ENCODE results near the gene USP36. TPM values are rescaled to one million over a fixed set of nuclear protein-coding genes. Genes with fewer than 3 reads are reported as not detected.
"Not testable (repeated sequence)": the region's sequence is repeated elsewhere in the genome, so short reads cannot be mapped to it uniquely, and the experiment has no call there.

Gene USP36
- total RNA-seq, 1 experiment from 2014 or later: 103 TPM

DNA sequence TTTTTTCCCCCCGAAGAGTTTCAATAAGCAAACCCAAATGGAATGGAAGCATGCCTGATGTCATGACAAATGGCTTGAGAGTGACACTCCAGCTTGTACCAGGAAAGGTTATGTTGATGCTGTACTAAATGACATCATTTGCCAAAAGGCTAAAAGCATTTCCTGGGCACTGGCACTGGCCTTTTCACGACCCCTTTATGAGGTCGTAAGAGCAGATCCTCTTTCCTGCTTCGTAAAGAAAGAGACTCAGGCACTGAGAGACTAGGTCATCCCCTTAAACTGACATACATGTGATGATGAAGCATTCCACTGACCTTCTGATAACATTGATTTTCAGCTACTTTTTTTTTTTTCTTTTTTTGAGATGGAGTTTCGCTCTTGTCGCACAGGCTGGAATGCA, 31.9 kb upstream of the USP36 start:
- H3K27me3 Mint-ChIP-seq (ENCODE audit: insufficient read depth, unreplicated experiment): no peaks in the 10 kb centered on the region
- no peak for DNase-seq
- ChIA-PET POLR2A (no interaction called here), CTCF (interaction anchor here (0.7 kb wide), 1 partner anchor 99 kb away, joined by 3 read pairs; no protein-coding TSS in a partner anchor)
- H3K4me1 ChIP-seq: no peaks in the 10 kb centered on the region
- H3K36me3 ChIP-seq (ENCODE audit: control insufficient read depth, insufficient read depth, low read length): peaks cover 1% of the 10 kb centered on the region
- no peak overlapping the region for H3K4me3 ChIP-seq (ENCODE audit: low read depth, low read length)
- peaks cover 30% of the 10 kb centered on the region for H3K36me3 Mint-ChIP-seq (ENCODE audit: insufficient read depth, unreplicated experiment)
- no peaks in the 10 kb centered on the region for H3K9me3 Mint-ChIP-seq (ENCODE audit: unreplicated experiment)
- peaks cover 6% of the 10 kb centered on the region for H3K4me1 Mint-ChIP-seq (ENCODE audit: low read depth, unreplicated experiment)
- H3K9me3 ChIP-seq: no peaks in the 10 kb centered on the region
- H3K4me3 Mint-ChIP-seq (ENCODE audit: unreplicated experiment): no peak overlapping the region
- no peaks in the 10 kb centered on the region for H3K27me3 ChIP-seq (replicated peaks; ENCODE audit: control insufficient read depth, insufficient read depth, low read length)
- TF ChIP-seq, protein P1, sequence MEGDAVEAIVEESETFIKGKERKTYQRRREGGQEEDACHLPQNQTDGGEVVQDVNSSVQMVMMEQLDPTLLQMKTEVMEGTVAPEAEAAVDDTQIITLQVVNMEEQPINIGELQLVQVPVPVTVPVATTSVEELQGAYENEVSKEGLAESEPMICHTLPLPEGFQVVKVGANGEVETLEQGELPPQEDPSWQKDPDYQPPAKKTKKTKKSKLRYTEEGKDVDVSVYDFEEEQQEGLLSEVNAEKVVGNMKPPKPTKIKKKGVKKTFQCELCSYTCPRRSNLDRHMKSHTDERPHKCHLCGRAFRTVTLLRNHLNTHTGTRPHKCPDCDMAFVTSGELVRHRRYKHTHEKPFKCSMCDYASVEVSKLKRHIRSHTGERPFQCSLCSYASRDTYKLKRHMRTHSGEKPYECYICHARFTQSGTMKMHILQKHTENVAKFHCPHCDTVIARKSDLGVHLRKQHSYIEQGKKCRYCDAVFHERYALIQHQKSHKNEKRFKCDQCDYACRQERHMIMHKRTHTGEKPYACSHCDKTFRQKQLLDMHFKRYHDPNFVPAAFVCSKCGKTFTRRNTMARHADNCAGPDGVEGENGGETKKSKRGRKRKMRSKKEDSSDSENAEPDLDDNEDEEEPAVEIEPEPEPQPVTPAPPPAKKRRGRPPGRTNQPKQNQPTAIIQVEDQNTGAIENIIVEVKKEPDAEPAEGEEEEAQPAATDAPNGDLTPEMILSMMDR (IDR thresholded peaks at IDR 0.05; ENCODE audit: insufficient read depth in 1 of 2, low read depth in 1 of 2, low read length in 1 of 2, severe bottlenecking in 1 of 2, unreplicated experiment in 1 of 2): no peak
- intact Hi-C loops (cut with micrococcal nuclease; ENCODE audit: unreplicated experiment): no loop called here
- no peak overlapping the region for H3K27ac Mint-ChIP-seq (ENCODE audit: unreplicated experiment)
- BruUV-seq (replicated peaks): no TSS peak

DNA sequence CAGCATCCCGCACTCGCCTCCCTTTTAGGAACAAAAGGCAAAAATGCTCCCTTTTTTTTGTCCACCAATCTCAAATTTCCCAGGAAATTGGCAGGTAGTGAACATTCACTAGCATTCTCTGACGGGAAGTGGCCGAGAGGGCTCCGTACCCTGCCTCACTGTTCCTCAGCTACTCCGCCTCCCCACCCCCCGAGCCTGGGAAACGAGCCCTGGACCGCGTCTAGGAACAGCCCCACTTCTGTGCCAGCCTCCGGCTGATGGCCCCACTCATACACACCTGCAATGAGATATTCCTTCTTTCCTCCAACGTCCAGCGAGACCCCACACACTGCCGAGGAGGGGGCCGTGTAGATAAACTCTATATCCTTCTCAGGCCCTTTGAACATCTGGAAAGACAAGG, 30.0 kb upstream of the USP36 start:
- CTCF ChIA-PET: no interaction called here
- no peaks in the 10 kb centered on the region for H3K9me3 ChIP-seq
- H3K4me1 Mint-ChIP-seq (ENCODE audit: low read depth, unreplicated experiment): no peaks in the 10 kb centered on the region
- BruUV-seq (replicated peaks): no TSS peak
- TF ChIP-seq, protein P1 (IDR thresholded peaks at IDR 0.05; ENCODE audit: insufficient read depth in 1 of 2, low read depth in 1 of 2, low read length in 1 of 2, severe bottlenecking in 1 of 2, unreplicated experiment in 1 of 2): no peak
- no peak overlapping the region for H3K4me3 Mint-ChIP-seq (ENCODE audit: unreplicated experiment)
- H3K36me3 Mint-ChIP-seq (ENCODE audit: insufficient read depth, unreplicated experiment): peaks cover 32% of the 10 kb centered on the region
- no peaks in the 10 kb centered on the region for H3K9me3 Mint-ChIP-seq (ENCODE audit: unreplicated experiment)
- no peak for DNase-seq
- intact Hi-C loops (cut with micrococcal nuclease; ENCODE audit: unreplicated experiment): no loop called here
- H3K4me1 ChIP-seq: no peaks in the 10 kb centered on the region
- no peaks in the 10 kb centered on the region for H3K27me3 ChIP-seq (replicated peaks; ENCODE audit: control insufficient read depth, insufficient read depth, low read length)
- H3K4me3 ChIP-seq (ENCODE audit: low read depth, low read length): no peak overlapping the region
- no peaks in the 10 kb centered on the region for H3K27me3 Mint-ChIP-seq (ENCODE audit: insufficient read depth, unreplicated experiment)
- POLR2A ChIA-PET: no interaction called here
- peaks cover 1% of the 10 kb centered on the region for H3K36me3 ChIP-seq (ENCODE audit: control insufficient read depth, insufficient read depth, low read length)
- H3K27ac Mint-ChIP-seq (ENCODE audit: unreplicated experiment): no peak overlapping the region

DNA sequence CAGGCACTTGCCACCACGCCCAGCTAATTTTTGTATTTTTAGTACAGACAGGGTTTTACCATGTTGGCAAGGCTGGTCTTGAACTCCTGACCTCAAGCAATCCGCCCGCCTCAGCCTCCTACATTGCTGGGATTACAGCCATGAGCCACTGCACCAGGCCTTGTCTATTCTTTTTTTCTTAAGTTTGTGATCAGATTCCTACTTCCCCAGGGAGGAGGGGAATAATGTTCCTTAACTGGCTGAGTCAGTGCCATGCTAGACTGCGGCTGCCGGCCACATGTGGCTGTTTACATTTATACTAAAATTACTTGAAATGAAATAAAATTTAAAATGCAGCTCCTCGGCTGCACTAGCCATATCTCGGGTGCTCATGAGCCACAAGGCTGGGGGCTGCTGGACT, 27.8 kb upstream of the USP36 start:
- intact Hi-C loops (cut with micrococcal nuclease; ENCODE audit: unreplicated experiment): loop anchor here (5.0 kb wide), 1 partner anchor 54 kb away; no protein-coding TSS in a partner anchor
- CTCF ChIA-PET: no interaction called here

DNA sequence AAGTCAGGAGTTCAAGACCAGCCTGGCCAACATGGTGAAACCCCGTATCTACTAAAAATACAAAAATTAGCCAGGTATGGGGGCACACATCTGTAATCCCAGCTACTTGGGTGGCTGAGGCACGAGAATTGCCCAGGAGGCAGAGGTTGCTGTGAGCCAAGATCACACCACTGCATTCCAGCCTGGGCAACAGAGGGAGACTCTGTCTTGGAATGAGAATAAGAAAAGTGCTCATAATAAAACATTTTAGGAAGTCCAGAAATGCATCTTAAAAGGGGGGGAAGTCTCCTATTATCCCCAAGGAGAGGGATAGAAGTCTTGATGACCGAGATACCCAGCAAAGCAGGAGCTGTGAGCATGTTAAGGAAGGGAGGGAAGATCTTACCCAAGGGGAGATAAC, 26.4 kb upstream of the USP36 start:
- H3K27me3 ChIP-seq (replicated peaks; ENCODE audit: control insufficient read depth, insufficient read depth, low read length); H3K4me1 ChIP-seq; H3K4me3 ChIP-seq (ENCODE audit: low read depth, low read length); BruUV-seq (replicated peaks); H3K27ac Mint-ChIP-seq (ENCODE audit: unreplicated experiment); H3K36me3 ChIP-seq (ENCODE audit: control insufficient read depth, insufficient read depth, low read length); H3K4me1 Mint-ChIP-seq (ENCODE audit: low read depth, unreplicated experiment); H3K27me3 Mint-ChIP-seq (ENCODE audit: insufficient read depth, unreplicated experiment); H3K9me3 Mint-ChIP-seq (ENCODE audit: unreplicated experiment); POLR2A ChIA-PET; H3K4me3 Mint-ChIP-seq (ENCODE audit: unreplicated experiment); H3K9me3 ChIP-seq; DNase-seq: not testable (repeated sequence)
- intact Hi-C loops (cut with micrococcal nuclease; ENCODE audit: unreplicated experiment): loop anchor here (5.0 kb wide), 1 partner anchor 55 kb away; no protein-coding TSS in a partner anchor
- peaks cover 36% of the 10 kb centered on the region for H3K36me3 Mint-ChIP-seq (ENCODE audit: insufficient read depth, unreplicated experiment)
- CTCF ChIA-PET: interaction anchor here (2.2 kb wide), 1 partner anchor 105 kb away, joined by 41 read pairs; no protein-coding TSS in a partner anchor

More for the DNA sequence above, 27.8 kb upstream of the USP36 start:
- POLR2A ChIA-PET: no interaction called here
- H3K4me3 Mint-ChIP-seq (ENCODE audit: unreplicated experiment): no peak overlapping the region
- H3K36me3 Mint-ChIP-seq (ENCODE audit: insufficient read depth, unreplicated experiment): peaks cover 31% of the 10 kb centered on the region
- peaks cover 1% of the 10 kb centered on the region for H3K36me3 ChIP-seq (ENCODE audit: control insufficient read depth, insufficient read depth, low read length)
- H3K9me3 ChIP-seq: no peaks in the 10 kb centered on the region
- no peaks in the 10 kb centered on the region for H3K27me3 ChIP-seq (replicated peaks; ENCODE audit: control insufficient read depth, insufficient read depth, low read length)
- no peak for DNase-seq
- no peak overlapping the region for H3K4me3 ChIP-seq (ENCODE audit: low read depth, low read length)
- H3K4me1 Mint-ChIP-seq (ENCODE audit: low read depth, unreplicated experiment): no peaks in the 10 kb centered on the region
- BruUV-seq (replicated peaks): no TSS peak
- H3K4me1 ChIP-seq: no peaks in the 10 kb centered on the region
- no peaks in the 10 kb centered on the region for H3K9me3 Mint-ChIP-seq (ENCODE audit: unreplicated experiment)
- TF ChIP-seq, protein P1 (IDR thresholded peaks at IDR 0.05; ENCODE audit: insufficient read depth in 1 of 2, low read depth in 1 of 2, low read length in 1 of 2, severe bottlenecking in 1 of 2, unreplicated experiment in 1 of 2): no peak
- H3K27me3 Mint-ChIP-seq (ENCODE audit: insufficient read depth, unreplicated experiment): no peaks in the 10 kb centered on the region
- no peak overlapping the region for H3K27ac Mint-ChIP-seq (ENCODE audit: unreplicated experiment)
